GM12878 (cell line): ENCODE results near the gene GALNT18. TPM values are rescaled to one million over a fixed set of nuclear protein-coding genes. Genes with fewer than 3 reads are reported as not detected.

Source experiments
- ATAC-seq: fragments of 200-7000 bp; cut with Tn5 transposase; 3 replicates; pipeline ENCODE4 v1.9.1; 2020; ENCODE audit warnings: mild to moderate bottlenecking, moderate library complexity
- BruUV-seq: library from RNA; stranded (reverse); fragments of 400-500 nt; replicated peaks from 2 replicates; lab custom pipeline; 2021; lab: Mats Ljungman, UMichigan
- CTCF ChIA-PET: fragments of 300-600 bp; sonication (Branson Sonifier 250); formaldehyde crosslinking; extraction: SDS; loops from one replicate; lab custom pipeline; 2021; ENCODE audit warnings: inconsistent platforms; lab: Yijun Ruan, JAX
- POLR2A ChIA-PET: fragments of 350-600 bp; formaldehyde crosslinking; extraction: SDS; loops from one replicate; lab custom pipeline; 2021; ENCODE audit warnings: inconsistent platforms; lab: Charles Lee
- RAD21 ChIA-PET: fragments of 300-600 bp; sonication (Branson Sonifier 250); formaldehyde crosslinking; loops from one replicate; lab custom pipeline; 2023; ENCODE audit warnings: antibody characterized with exemption; ENCODE audit not compliant: unreplicated experiment; lab: Charles Lee
- SMC1A ChIA-PET: fragments of 300-600 bp; sonication (Branson Sonifier 250); formaldehyde crosslinking; loops from one replicate; lab custom pipeline; 2023; ENCODE audit not compliant: unreplicated experiment, uncharacterized antibody; lab: Charles Lee
- DNase-seq: peaks from one replicate; pipeline ENCODE4 v3.0.0-alpha.2; 2011; ENCODE audit warnings: low read depth, low spot score
- FAIRE-seq: peaks from 3 replicates; lab custom pipeline; 2011; peaks lifted over from hg19 to GRCh38; lab: Jason Lieb, UNC
- H2AFZ ChIP-seq: 2 replicates; pipeline ENCODE4 v1.6.0; 2011; ENCODE audit warnings: low read depth, low read length, control low read depth; ENCODE audit not compliant: control insufficient read depth
- H3K27ac ChIP-seq: 2 replicates; pipeline ENCODE4 v1.5.1; 2011; ENCODE audit warnings: control low read depth; ENCODE audit not compliant: control insufficient read depth, insufficient read depth
- H3K27me3 ChIP-seq, 2 experiments: replicated peaks in 1 of 2; 2 replicates each; pipeline versions ENCODE4 v1.6.0 to v1.6.1; 2011; ENCODE audit warnings: low read length in 1 of 2; ENCODE audit not compliant: control insufficient read depth in 2 of 2, insufficient read depth in 2 of 2
- H3K36me3 ChIP-seq, 2 experiments: 2 replicates each; pipeline ENCODE4 v1.5.1; 2011; ENCODE audit warnings: low read length in 1 of 2; ENCODE audit not compliant: control insufficient read depth in 2 of 2, insufficient read depth in 2 of 2
- H3K4me1 ChIP-seq: 2 replicates; pipeline ENCODE4 v1.6.1; 2011; ENCODE audit warnings: mild to moderate bottlenecking, low read length, moderate library complexity, mixed read lengths; ENCODE audit not compliant: control insufficient read depth, insufficient read depth
- H3K4me2 ChIP-seq: 2 replicates; pipeline ENCODE4 v1.6.0; 2011; ENCODE audit warnings: control low read depth; ENCODE audit not compliant: control insufficient read depth, insufficient read depth
- H3K4me3 ChIP-seq: fragments of 200-600 bp; sonication (generic); 2 replicates; pipeline ENCODE4 v1.5.1; 2016
- H3K79me2 ChIP-seq: 2 replicates; pipeline ENCODE4 v1.6.0; 2011; ENCODE audit warnings: low read length; ENCODE audit not compliant: control insufficient read depth, insufficient read depth
- H3K9ac ChIP-seq: 2 replicates; pipeline ENCODE4 v1.8.0; 2011; ENCODE audit warnings: low read length, control low read depth, mixed read lengths; ENCODE audit not compliant: control insufficient read depth, insufficient read depth
- H3K9me3 ChIP-seq: replicated peaks from 3 replicates; pipeline ENCODE4 v1.5.1; 2011; ENCODE audit warnings: mild to moderate bottlenecking, low read length; ENCODE audit not compliant: control insufficient read depth, insufficient read depth
- H4K20me1 ChIP-seq: 2 replicates; pipeline ENCODE4 v1.6.0; 2011; ENCODE audit not compliant: control insufficient read depth, insufficient read depth
- CBX3 ChIP-seq: fragments of 200-600 bp; sonication (generic); IDR thresholded peaks from 2 replicates; pipeline ENCODE4 v1.6.1; 2016; ENCODE audit warnings: low read depth, borderline replicate concordance
- CEBPB ChIP-seq, 2 experiments: fragments of 150-350 bp in 1 of 2; IDR thresholded peaks; 2 replicates each; pipeline ENCODE4 v1.6.1; 2012 to 2014; ENCODE audit warnings: low read depth in 2 of 2, low read length in 2 of 2, borderline replicate concordance in 1 of 2, inconsistent platforms in 1 of 2
- ESRRA ChIP-seq: IDR thresholded peaks from 2 replicates; pipeline ENCODE4 v1.6.1; 2012; ENCODE audit warnings: mild to moderate bottlenecking, low read length, improper control_type of control experiment
- EZH2 ChIP-seq: IDR thresholded peaks from 2 replicates; pipeline ENCODE4 v1.6.1; 2012; ENCODE audit warnings: low read depth, mild to moderate bottlenecking, control low read depth, inconsistent platforms, low read length, borderline replicate concordance; ENCODE audit not compliant: control insufficient read depth
- HDAC2 ChIP-seq: fragments of 200-600 bp; sonication (generic); IDR thresholded peaks from 2 replicates; pipeline ENCODE4 v1.6.1; 2017
- PAX5 ChIP-seq: IDR thresholded peaks from 2 replicates; pipeline ENCODE4 v1.6.1; 2011; ENCODE audit warnings: low read depth, low read length, borderline replicate concordance
- SMC3 ChIP-seq: IDR thresholded peaks from 2 replicates; pipeline ENCODE4 v1.6.1; 2011; ENCODE audit warnings: low read length, improper control_type of control experiment, borderline replicate concordance
- SRF ChIP-seq, 2 experiments: IDR thresholded peaks; 2 replicates each; pipeline ENCODE4 v1.6.1; 2011; ENCODE audit warnings: low read depth in 2 of 2, low read length in 2 of 2, mild to moderate bottlenecking in 1 of 2, moderate library complexity in 1 of 2
- TAF1 ChIP-seq: IDR thresholded peaks from 2 replicates; pipeline ENCODE4 v1.6.1; 2011; ENCODE audit warnings: mild to moderate bottlenecking, low read depth, low read length, borderline replicate concordance
- YBX1 ChIP-seq: fragments of 450-650 bp; IDR thresholded peaks from 2 replicates; pipeline ENCODE4 v1.6.1; 2016; ENCODE audit warnings: antibody characterized with exemption
- ZBTB33 ChIP-seq: fragments of 450-650 bp; IDR thresholded peaks from 2 replicates; pipeline ENCODE4 v1.6.1; 2017; ENCODE audit warnings: mild to moderate bottlenecking
- ZBTB4 ChIP-seq: fragments of 450-650 bp; formaldehyde crosslinking; IDR thresholded peaks from 2 replicates; pipeline ENCODE4 v1.4.0; 2022; ENCODE audit warnings: mild to moderate bottlenecking, moderate library complexity
- ZNF274 ChIP-seq: IDR thresholded peaks from one replicate; pipeline ENCODE4 v1.8.0; 2011; ENCODE audit not compliant: insufficient read length, insufficient read depth
- ZNF384 ChIP-seq: IDR thresholded peaks from 2 replicates; pipeline ENCODE4 v1.6.1; 2012; ENCODE audit warnings: low read depth, mild to moderate bottlenecking, low read length, improper control_type of control experiment, borderline replicate concordance
- WGBS: methylation state at CpG from one replicate; pipeline ENCODE4 v1.1.6; 2016; ENCODE audit warnings: low lambda C conversion rate; ENCODE audit not compliant: insufficient replicate concordance, insufficient coverage; ENCODE audit errors: missing lambda C conversion rate; 5-methylcytosine and 5-hydroxymethylcytosine counted together
- in situ Hi-C: fragments of 300-500 bp; cut with MboI; formaldehyde crosslinking; loops from 9 replicates; pipeline ENCODE4 v1.14.3; 2018; ENCODE audit warnings: mixed read lengths
- intact Hi-C: fragments of 100-400 bp; cut with micrococcal nuclease; formaldehyde crosslinking; loops from one replicate; pipeline ENCODE4 v1.14.2; 2022; ENCODE audit not compliant: unreplicated experiment
- polyA plus RNA-seq, 11 experiments: library from polyadenylated mRNA; depleted of rRNA in 4 of 11; unstranded in 6 of 11; stranded (reverse) in 5 of 11; fragments of >200 nt; fragmentation: Nextera tagmentation in 4 of 11; fragmentation: Illumina TruSeq in 1 of 11; extraction: Ambion mirVana in 4 of 11; extraction: Trizol in 1 of 11; gene quantifications; 1 replicate in 1 of 11; 2 replicates in 10 of 11; pipeline versions ENCODE4 v1.2.1 to v1.2.3, GENCODE V29; 2011 to 2016; ENCODE audit warnings: inconsistent platforms in 2 of 11, missing spikeins in 2 of 11, low read depth in 1 of 11
- total RNA-seq, 4 experiments: library from RNA; depleted of rRNA in 3 of 4; stranded (reverse); fragments of >200 nt in 3 of 4; fragmentation: Illumina TruSeq in 1 of 4; extraction: Trizol in 1 of 4; gene quantifications; 2 replicates each; pipeline versions ENCODE4 v1.2.1 to v1.2.3, GENCODE V29; 2013 to 2021
- TF ChIP-seq, protein P1 (sequence below): fragments of 450-650 bp; IDR thresholded peaks from 2 replicates; pipeline ENCODE4 v1.6.1; 2017; ENCODE audit warnings: mild to moderate bottlenecking, low read depth, inconsistent platforms; ENCODE audit not compliant: poor library complexity, severe bottlenecking

The GALNT18 gene
- total and polyA plus RNA-seq, 10 of the 15 experiments (the other 5 are each of a cell fraction or from before 2014, with no cell fraction given): 1.2 to 14.2 (median 6.3) TPM

- BruUV-seq: no TSS peak
- peaks cover 3% of the 10 kb centered on the region; the same call in 1 of the 2 replicates for H3K4me1 ChIP-seq
These were observed 42.1 kb upstream of the GALNT18 start for GRCh38 chr11:11663907-11664306.

More at GRCh38 chr11:11663907-11664306, 42.1 kb upstream of the GALNT18 start:
- WGBS: 55% methylated on average over 4 of the region's 4 CpGs
- no peaks in the 10 kb centered on the region for H4K20me1 ChIP-seq
- H3K27me3 ChIP-seq: peaks cover 0 to 7% of the 10 kb centered on the region in 2 experiments; a peak in 2 of 4 replicates
- ATAC-seq (no peak), FAIRE-seq (no peak), DNase-seq (no peak)
- no peak overlapping the region for H3K27ac ChIP-seq
- no peak overlapping the region for H3K4me3 ChIP-seq
- no peaks in the 10 kb centered on the region for H3K36me3 ChIP-seq
- intact Hi-C loops: no loop called here
- H2AFZ ChIP-seq: no peak overlapping the region
- H3K79me2 ChIP-seq: no peaks in the 10 kb centered on the region
- H3K4me2 ChIP-seq: no peak overlapping the region
- in situ Hi-C loops: no loop called here
- RAD21 ChIA-PET: interaction anchor here (0.6 kb wide), 1 partner anchor 636 kb away, joined by 3 read pairs; no protein-coding TSS in a partner anchor
- no peak overlapping the region for H3K9ac ChIP-seq
- TF ChIP-seq PAX5: no peak
- TF ChIP-seq, protein P1, sequence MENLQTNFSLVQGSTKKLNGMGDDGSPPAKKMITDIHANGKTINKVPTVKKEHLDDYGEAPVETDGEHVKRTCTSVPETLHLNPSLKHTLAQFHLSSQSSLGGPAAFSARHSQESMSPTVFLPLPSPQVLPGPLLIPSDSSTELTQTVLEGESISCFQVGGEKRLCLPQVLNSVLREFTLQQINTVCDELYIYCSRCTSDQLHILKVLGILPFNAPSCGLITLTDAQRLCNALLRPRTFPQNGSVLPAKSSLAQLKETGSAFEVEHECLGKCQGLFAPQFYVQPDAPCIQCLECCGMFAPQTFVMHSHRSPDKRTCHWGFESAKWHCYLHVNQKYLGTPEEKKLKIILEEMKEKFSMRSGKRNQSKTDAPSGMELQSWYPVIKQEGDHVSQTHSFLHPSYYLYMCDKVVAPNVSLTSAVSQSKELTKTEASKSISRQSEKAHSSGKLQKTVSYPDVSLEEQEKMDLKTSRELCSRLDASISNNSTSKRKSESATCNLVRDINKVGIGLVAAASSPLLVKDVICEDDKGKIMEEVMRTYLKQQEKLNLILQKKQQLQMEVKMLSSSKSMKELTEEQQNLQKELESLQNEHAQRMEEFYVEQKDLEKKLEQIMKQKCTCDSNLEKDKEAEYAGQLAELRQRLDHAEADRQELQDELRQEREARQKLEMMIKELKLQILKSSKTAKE: no peak
- no peak for TF ChIP-seq HDAC2
- TF ChIP-seq YBX1: no peak
- no peak for TF ChIP-seq ZBTB4 (CRISPR knock-in tag)
- TF ChIP-seq TAF1: no peak
- no peak for TF ChIP-seq ZBTB33
- no peak for TF ChIP-seq EZH2
- TF ChIP-seq ZNF274: no peak
- TF ChIP-seq ESRRA: no peak
- TF ChIP-seq ZNF384: no peak
- no peak for TF ChIP-seq CEBPB (IDR thresholded peaks at IDR 0.05; ENCODE audit: borderline replicate concordance in 1 of 2, low read depth in 2 of 2, low read length in 2 of 2)
- no peak for TF ChIP-seq SRF (IDR thresholded peaks at IDR 0.05; ENCODE audit: low read depth in 2 of 2, low read length in 2 of 2)
- TF ChIP-seq SMC3: no peak
- TF ChIP-seq CBX3: no peak
- TF ChIP-seq, all 136 proteins: peak for 0
- SMC1A ChIA-PET: interaction anchor here (1.3 kb wide), 3 partner anchors 44 to 124 kb away, joined by 3 to 5 read pairs (median 3); no protein-coding TSS in a partner anchor
- POLR2A ChIA-PET: no interaction called here
- no peaks in the 10 kb centered on the region for H3K9me3 ChIP-seq
- CTCF ChIA-PET: interaction anchor here (1.4 kb wide), 1 partner anchor 98 kb away, joined by 5 read pairs; no protein-coding TSS in a partner anchor
